Glomerular endothelial cell (primary cell): ENCODE data around the gene SCN5A. TPM values are rescaled to one million over a fixed set of nuclear protein-coding genes. Genes with fewer than 3 reads are reported as not detected.

Source experiments
- DNase-seq: peaks from one replicate; pipeline ENCODE4 v3.0.0-alpha.2; 2011; ENCODE audit warnings: low read depth, low spot score; ENCODE audit errors: extremely low read depth
- total RNA-seq: library from RNA; depleted of rRNA; stranded (reverse); fragments of >200 nt; gene quantifications from 2 replicates; pipeline ENCODE4 v1.2.3, GENCODE V29; 2015

SCN5A gene
- total RNA-seq, 1 donor from 2014 or later: 5.2 TPM

DNA sequence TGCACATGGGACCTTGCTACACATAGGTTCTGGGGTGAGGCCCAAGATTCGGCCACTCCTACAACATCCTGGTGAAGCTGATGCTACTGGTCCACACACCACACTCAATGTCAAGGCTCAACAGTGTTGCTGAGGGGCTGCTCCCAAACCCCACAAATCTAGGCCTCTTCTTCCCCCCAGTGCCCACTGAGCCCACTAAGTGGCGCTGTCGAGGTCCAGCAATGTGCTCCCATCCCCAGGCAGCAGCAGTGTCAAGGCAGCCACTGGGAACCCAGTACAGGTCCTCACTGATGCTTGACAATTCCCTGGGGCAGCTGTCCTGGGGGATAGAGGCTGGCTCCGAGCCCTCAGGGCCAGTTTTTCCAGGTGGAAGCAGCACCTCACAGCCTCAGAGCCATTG lies 21.5 kb downstream of the SCN5A start:
- DNase-seq: no peak

DNA sequence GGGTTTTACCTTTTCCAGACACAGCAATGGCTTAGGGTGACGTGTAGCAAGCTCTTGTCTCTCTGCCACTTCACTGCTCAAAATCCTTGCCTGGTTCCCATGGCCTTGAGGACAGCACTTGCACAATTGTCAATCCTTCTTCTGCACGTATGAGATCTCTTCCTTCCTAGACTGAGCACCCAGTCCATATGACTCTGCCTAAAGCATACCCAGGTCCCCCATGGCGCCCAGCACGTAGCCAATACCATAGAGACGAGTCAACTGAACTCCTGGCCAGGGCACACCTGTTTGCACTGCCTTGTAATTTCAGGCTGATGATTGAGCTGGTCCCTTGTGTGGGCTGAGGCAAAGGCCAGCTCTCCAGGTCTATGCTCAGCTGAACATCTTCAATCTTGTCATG lies 23.3 kb downstream of the SCN5A start:
- DNase-seq: no peak

DNA sequence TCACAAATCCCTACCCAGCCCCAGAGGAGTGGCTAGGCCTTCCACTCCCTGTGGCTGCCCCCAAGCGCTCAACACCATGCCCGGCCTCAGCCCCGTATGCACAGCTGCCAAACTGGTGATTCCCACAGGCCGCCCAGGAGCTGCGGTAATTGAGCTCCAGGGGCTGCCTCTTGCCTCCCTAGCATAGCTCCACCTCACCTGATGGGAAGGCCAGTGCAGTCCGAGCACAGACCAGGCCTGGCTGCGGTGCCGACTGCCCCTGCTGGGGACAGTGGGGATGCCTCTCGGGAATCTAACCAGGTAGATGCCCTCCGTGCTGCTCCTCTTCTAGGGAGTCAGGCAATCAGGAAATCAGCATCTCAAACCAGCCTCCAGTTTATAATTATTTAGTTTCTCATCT lies 25.9 kb downstream of the SCN5A start:
- no peak for DNase-seq

DNA sequence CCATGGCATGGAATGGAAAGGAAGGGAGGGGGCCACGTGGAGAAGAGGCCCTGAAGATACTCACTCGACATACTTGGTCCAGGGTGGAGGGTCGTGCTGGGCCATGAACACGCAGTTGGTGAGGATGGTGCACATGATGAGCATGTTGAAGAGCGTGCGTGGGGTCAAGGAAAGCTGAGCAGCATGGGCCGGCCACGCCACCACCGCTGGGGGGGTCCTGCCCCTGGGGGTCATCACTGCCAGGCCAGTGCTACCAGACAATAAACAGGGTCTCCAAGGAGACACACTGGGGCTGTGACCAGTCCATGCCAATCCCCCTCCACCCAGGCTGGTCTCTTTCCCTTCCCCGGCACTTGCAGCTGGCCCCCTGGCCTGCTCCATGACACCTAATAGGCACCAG lies 27.2 kb downstream of the SCN5A start:
- no peak for DNase-seq

DNA sequence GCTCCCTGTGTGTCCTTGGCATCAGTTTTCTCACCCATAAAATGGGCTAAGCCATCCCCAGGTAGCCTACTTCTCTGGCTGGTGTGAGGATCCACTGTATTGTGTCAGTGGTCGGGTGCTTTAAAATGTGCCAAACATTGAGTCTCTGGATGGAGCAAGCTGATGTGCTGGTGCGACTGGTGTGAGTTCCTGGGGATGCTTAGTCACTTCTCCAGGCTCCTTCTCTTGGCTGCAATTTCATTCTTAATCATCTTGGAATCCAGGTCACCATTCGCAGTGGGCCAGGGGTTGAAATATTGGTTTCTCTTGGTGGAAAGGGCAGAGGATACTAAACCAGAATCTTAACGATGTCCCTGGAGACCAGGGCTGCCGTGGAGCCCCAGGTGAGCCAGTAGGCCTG lies 29.3 kb downstream of the SCN5A start:
- DNase-seq: no peak

DNA sequence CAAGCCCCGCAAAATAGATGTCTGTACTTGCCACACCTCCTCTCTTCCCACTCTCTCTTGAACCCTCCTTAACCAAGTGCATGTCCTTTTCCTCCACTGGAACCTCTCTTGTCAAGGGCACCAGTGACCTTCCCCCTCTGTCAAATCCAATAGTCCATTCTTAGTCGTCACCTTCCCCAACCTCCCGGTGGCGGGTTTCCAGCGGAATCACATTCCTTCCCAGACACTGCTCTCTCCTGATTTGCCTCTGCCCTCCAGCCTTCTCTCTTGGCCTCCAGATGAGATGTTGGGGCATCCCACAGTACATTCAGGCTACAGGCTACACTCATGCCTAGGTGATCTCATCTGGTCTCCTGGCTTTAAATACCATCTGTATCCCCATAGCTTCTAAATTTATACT lies 31.1 kb downstream of the SCN5A start:
- DNase-seq: no peak

DNA sequence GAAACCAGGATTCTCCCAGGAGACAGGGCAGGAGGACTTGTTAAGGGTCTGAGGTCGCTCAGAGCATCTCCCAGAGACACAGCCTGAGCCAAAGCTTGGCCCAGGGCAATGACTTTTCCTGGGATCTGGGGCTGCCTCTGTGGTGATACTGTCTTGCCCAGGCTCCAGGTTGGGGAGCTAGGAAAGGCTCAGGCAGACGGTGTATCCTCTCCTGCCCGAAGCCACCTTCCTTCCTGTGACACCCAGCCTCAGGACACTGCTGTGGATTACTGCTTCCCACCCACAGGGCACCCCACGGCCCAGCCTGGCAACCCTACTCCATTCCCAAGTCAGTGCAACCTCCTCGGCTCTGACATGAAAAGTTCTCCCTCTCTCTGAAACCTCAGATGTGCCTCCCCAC lies 31.9 kb downstream of the SCN5A start:
- no peak for DNase-seq

DNA sequence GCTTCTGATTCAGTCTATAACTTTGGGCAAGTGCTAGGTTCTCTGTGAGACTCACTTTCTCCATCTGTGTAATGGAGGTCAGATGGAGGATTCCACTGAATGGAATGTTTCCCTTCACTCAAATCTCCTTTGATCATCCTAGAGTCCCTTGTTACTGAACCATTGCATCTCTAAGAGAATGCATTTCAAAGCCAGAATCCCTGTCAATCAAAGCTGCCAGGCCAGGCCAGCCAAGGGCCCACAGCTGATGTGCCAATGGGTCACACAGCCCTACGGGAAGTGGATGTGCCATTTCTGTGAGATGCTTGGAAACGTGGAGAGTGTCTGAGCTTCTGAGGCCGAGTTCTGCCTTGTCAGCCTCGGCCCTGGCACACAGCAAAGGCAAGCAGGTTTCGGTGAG lies 32.4 kb downstream of the SCN5A start:
- no peak for DNase-seq

DNA sequence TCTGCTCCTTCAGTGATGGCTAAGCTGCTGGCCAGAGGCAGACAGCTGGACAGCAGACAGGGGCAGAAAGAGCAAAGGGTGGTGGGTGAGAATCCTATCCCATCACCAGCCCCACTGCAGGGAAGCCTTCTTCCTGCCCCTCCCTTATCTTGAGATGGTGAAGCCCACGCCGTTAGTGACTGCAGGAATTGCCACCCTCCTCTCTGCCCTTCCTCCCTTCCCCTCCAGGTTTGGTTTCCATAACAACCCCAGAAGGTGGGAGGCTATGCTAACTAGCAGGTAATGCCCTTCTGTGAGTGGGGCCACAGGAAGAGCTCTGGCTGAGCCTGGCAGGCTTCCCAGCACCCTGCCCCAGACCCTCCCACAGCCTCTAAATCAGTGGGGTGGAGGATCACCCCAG lies 32.8 kb downstream of the SCN5A start:
- DNase-seq: no peak

DNA sequence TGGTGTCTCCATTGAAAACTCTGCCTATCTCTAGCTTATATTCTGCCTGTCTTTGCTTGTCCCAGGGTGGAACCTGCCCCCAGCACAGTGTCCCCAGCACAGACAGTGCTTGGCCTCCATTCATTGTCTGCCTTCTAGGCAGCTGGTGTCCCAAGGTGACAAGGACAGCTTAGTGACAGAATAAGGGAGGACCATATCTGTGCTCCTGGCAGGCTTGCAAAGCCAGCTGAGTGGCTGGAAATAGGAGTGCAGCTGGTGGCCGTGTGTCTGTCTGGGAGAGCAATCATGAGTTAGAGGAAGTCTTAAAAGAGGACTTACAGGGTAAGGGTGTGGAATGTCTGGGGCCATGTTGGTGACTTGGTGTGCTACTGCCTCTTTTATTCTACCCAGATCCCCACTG lies 33.4 kb downstream of the SCN5A start:
- no peak for DNase-seq

DNA sequence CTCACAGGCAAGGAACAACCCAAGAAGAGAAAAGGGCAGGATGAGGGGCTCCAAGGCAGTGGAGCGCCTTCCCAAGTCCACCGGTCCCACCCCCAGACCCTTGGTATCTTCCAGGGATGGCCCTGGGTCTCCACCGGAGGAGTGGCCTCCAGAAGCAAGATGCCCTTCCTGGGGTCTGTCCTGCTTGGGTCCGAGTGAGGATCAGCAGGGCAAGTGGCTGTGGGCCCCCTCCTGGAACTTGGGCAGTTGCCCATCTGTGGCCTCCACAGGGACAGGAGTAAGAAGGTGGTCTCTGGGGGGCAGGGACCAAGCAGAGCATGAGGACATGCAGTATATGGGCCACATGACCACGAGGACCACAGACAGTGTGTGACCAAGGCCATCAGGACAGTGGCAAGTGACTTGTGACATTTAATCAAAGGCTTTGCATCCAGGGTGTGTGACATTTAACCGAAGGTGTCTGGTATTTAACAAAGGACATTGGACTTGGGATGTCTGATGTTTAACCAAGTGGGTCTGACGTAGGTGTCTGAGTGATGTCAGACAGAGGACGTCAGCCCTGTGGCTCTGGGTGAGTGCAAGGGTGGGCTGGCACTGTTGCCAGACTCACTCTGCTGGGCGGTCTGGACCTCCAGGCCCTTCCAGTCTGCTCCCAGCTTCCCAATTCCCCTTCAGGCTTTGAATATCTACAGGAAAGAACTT lies 34.7 kb downstream of the SCN5A start:
- no peak for DNase-seq

DNA sequence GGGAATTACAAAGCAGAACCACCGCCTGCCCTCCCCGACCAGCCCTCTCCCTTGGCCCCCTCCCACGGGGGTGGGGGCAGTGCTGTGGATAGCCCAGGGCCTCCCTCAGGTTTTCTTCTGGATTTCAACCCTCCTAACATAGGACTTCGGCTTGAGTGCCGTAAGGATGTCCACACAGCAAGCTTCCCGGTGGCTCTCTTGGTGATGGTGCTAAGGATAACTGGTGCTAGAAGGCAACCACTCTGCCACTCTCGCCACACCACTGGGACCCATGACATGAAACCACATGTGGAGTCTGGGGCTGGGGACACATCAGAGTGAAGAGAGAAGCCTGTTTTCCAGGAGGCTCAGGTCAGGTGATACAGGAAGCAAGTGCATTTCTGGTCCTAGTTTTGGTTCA lies 35.4 kb downstream of the SCN5A start:
- no peak for DNase-seq

DNA sequence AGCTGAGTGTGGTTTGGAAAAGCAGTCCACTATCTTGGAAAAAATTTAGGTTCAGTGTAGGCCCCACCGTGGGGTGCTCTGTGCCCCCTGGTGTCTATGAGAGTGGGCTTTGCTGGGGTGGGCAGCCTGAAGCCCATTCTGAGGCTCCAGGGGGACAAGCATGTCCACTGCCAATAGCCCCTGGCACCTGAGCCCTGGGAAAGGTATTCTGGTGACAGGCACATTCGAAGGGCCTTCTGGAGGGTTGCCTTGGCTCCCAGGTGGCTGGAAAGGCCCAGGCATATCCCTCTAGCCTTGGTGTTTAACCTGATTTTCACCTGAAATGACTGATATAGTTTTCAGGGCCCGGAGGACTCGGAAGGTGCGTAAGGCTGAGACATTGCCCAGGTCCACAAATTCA lies 36.1 kb downstream of the SCN5A start:
- no peak for DNase-seq

DNA sequence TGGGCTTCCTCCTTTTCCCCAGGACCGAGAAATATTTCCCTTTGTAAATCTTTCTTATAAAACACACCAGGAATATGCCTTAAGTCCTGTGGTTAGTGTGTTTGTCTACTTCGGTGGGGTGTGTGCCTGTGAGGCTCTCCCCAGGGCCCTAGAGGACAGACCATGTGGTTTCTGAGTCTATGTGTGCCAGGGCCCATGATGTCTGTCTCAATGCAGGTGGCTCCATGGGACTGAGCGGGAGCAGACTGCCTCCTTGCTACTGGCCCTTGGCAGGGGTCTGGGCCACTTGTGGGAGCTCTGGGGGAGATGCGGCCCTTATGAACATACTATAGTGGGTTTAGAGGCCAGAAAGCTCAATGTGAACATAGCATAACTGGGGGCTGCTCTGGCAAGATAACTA lies 37.6 kb downstream of the SCN5A start:
- no peak for DNase-seq

DNA sequence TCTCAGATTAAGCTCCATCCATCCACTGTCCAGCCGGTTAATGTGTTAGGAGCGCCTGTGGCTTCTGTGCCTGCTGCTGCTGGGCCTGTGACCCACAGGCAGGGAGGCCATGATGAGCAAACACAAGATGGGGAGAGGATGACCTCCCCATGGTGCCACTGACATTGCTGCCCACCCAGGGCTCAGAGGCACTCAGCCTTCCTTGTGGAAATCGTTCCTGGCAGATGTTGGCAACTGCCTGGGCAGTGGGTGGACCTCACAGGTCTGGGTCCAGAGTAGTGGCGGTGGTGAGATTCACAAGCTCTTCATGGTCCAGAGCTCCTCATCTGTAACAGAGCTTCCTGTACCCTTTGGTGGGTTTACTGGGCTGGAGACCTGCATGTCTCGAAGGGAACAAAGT lies 38.6 kb downstream of the SCN5A start:
- DNase-seq: no peak

DNA sequence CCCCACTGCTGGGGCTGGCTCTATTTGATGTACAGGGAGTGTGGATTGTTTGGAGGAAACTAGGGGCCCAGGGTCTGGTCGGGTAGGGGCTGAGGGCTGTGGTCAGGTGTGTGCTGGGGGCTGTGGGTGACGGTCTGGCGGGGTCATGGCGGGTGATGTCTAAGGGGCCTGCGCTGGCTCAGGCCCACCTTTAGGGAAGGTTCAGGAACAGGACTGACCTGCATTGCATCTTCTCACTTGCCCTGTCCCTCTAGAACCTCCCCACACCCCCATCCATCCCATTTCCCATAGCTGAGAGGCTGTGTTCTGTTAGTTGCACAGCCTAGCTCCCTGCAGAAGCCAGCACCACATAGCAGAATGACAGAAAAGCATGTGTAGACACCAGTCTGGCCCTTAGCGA lies 39.1 kb downstream of the SCN5A start:
- DNase-seq: no peak

DNA sequence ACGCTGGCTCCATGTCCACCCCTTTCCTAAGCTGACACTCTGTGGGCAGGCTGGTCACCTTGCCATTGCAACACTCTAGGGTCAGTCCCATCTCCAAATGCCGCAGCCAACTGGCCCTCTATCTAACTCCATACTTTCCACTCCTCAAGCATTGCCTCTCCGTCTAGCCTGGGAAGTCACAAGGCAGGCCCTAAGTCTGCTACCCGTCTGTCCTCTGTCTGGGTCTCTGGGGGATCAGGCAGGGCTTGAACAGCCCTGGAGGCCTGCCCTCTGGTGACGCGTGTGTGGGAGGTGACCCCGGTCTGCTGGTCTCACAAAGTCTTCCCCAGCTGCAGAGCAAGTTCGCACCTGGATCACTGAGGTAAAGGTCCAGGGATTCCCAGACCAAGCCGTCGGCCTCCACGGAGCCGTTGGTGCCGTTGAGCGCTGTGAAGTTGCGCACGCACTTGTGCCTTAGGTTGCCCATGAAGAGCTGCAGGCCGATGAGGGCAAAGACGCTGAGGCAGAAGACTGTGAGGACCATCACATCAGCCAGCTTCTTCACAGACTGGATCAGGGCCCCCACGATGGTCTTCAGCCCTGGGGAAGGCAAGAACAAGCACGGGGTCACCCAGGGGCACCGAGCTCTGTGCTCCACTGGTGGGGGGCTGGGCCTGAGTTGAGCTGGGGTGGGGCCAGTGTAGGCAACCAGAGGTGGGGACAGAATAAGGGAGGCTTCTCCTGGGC lies 39.9 kb downstream of the SCN5A start:
- no peak for DNase-seq

DNA sequence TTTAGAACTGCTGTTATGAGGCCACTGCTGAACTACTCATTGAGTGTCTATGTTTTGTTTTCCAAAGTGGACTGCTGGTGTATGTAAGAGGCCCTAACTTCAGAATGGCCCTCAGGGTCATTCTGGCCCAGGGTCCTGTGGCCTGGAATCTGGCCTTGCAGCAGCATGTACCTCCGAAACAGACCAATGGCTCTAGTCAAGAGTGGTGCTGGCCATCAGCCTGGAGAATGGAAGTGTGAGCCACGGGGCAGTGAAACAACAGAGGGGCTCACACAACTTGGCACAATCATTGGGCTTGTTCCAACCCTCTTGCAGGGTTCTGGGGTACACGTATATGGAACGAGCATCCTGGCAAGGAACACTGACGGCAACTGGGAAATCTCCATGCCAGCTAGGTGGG lies 40.5 kb downstream of the SCN5A start:
- no peak for DNase-seq

DNA sequence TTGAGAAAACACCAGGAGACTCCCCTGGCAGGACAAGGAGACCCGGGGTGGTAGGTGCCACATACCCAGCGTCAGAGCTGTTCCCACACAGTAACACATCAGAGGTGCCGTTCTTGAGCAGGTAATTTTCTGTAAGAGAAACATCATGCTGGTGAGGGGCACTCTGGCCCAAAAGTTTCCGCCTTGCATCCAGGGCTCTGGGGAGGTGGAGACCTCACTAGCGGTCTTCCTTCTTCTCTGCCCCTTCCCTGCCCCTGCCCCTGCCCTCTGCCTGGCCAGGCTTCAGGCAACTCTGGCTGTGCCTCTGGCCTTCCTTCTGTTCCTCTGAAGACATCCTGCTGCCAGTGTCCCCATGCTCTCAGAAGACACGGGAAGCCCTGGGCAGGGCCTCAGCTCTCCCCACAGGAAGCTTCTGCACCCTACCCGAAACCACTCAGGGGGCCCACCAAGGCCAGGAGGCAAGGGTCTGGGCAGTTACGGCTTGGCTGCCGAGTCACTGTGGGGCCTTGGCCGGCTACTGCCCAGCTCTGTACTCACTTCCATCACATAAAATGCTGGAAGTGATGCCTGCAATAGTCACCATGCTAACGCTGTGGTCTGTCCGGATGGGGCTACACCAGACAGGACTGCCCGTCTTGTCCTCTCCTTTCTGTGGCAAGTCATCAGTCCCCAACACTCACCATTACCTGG lies 41.3 kb downstream of the SCN5A start:
- DNase-seq: no peak

DNA sequence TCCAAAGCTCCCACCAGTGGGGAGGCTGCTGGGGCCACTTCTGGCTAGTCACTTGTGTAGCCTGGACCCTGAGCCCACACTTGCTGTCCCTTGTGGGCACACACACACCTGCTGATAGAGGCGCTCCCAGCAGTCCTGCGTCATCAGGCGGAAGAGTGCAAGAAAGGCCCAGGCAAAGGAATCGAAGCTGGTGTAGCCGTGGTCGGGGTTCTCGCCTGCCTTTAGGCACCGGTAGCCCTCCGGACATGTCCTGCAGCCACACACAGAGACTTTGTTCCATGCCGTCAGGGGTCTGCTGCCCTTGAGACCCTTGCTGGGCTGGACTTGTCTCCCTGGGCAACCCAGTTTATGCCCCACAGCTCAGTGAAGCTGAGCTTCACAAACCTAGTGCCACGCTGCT lies 42.9 kb downstream of the SCN5A start:
- DNase-seq: no peak

DNA sequence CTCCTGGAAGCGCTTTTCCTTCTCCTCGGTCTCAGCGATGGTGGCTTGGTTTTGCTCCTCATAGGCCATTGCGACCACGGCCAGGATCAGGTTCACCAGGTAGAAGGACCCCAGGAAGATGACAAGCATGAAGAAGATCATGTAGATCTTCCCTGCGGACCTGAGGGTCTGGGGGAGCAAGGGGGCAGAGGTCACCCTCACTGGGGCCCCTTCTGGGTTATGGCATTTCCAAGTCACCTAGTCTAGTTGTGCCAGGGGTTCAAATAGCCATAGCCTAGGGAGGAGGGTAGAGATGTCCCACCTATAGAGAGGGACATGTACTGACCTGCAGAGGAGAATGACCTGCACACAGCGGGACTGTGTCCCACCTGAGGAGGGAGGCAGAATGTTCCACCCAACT lies 43.5 kb downstream of the SCN5A start:
- no peak for DNase-seq

DNA sequence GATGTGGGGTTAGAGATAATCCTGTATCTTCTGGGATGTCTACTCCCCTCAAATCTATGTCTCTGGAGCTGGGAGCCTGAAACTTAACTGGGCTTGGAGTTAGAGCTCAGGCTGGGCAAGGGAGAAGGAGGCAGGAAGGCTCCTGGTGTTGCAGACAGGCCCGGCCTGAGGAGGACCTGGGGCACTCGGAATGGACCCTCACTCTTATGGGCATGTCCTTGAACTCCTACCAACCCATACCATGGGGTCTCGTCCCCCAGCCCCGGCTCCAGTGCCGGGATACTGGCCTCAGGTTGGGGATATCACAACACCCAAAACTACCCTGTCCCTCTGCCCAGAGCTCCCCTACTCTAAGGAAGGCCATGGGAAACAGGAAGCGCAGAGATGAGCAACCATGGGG lies 45.2 kb downstream of the SCN5A start:
- no peak for DNase-seq
